ENCODE data around the gene MROH2A.
A peak's percentile ranks its signal among the peaks of the same experiment; 100 is the strongest.

MROH2A gene

GRCh38 chr2:233857511-233858141 lies 79.5 kb downstream of the MROH2A start:
- no peak overlapping the region for H3K9ac ChIP-seq (ENCODE audit: low read length)

DNA sequence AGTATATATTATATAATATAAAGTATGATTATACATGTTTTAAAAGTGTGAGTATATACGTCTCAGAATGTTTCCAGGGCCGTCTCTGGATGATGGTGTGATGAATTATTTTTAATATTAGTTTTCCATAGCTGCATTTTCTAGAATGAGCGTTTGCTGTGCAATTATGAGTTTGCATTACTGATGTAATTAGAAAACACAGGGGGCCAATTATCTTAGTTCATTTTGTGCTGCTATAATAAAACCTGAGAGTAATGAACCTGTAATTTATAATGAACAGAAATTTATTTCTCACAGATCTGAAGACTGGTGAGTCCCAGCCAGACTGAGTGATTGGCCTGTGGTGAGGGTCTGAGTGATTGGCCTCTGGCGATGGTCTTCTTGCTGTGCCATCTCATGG lies 80.2 kb downstream of the MROH2A start:
- 0 out of 2 replicates have a peak, but pooled peaks cover 4% of the 10 kb centered on the region for H3K4me1 ChIP-seq (ENCODE audit: low read length)
- TF ChIP-seq, protein P1, sequence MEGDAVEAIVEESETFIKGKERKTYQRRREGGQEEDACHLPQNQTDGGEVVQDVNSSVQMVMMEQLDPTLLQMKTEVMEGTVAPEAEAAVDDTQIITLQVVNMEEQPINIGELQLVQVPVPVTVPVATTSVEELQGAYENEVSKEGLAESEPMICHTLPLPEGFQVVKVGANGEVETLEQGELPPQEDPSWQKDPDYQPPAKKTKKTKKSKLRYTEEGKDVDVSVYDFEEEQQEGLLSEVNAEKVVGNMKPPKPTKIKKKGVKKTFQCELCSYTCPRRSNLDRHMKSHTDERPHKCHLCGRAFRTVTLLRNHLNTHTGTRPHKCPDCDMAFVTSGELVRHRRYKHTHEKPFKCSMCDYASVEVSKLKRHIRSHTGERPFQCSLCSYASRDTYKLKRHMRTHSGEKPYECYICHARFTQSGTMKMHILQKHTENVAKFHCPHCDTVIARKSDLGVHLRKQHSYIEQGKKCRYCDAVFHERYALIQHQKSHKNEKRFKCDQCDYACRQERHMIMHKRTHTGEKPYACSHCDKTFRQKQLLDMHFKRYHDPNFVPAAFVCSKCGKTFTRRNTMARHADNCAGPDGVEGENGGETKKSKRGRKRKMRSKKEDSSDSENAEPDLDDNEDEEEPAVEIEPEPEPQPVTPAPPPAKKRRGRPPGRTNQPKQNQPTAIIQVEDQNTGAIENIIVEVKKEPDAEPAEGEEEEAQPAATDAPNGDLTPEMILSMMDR (IDR thresholded peaks at IDR 0.05; ENCODE audit: low read depth, low read length), result no peak
- TF ChIP-seq EZH2phosphoT487 (IDR thresholded peaks at IDR 0.05; ENCODE audit: low read depth), result no peak
- H3K79me2 ChIP-seq (ENCODE audit: low read length), result peaks cover 10% of the 10 kb centered on the region
- H4K20me1 ChIP-seq (ENCODE audit: insufficient read depth, low read length), result no peaks in the 10 kb centered on the region
- H2AFZ ChIP-seq (ENCODE audit: low read depth, low read length), result no peak overlapping the region
- H3K27me3 ChIP-seq (ENCODE audit: low read depth, low read length), result no peaks in the 10 kb centered on the region
- H3K36me3 ChIP-seq (replicated peaks; ENCODE audit: low read depth, low read length), result peaks cover 4% of the 10 kb centered on the region
- H3K4me3 ChIP-seq (ENCODE audit: low read length), result no peak overlapping the region
- H3K9me3 ChIP-seq (ENCODE audit: insufficient read depth, low read length), result no peaks in the 10 kb centered on the region
- H3K27ac ChIP-seq (ENCODE audit: low read length), result no peak overlapping the region
- no peak overlapping the region for H3K9ac ChIP-seq (ENCODE audit: low read length)
- no peak overlapping the region for H3K4me2 ChIP-seq (ENCODE audit: low read length)

More at GRCh38 chr2:233857511-233858141, 79.5 kb downstream of the MROH2A start:
- Histone ChIP-seq H3K9me3 (ENCODE audit: insufficient read depth, low read length) (no peaks in the 10 kb centered on the region), H3K4me1 (ENCODE audit: low read length) (peaks cover 7% of the 10 kb centered on the region), H3K27ac (ENCODE audit: low read length) (no peak overlapping the region), H3K4me3 (ENCODE audit: low read length) (no peak overlapping the region), H3K36me3 (replicated peaks; ENCODE audit: low read depth, low read length) (peaks cover 10% of the 10 kb centered on the region), H4K20me1 (ENCODE audit: insufficient read depth, low read length) (peaks cover 4% of the 10 kb centered on the region; the same call in 1 of the 2 replicates), H3K4me2 (ENCODE audit: low read length) (peak overlapping the region; percentile 36), H2AFZ (ENCODE audit: low read depth, low read length) (no peak overlapping the region; the same call in 1 of the 2 replicates), H3K79me2 (ENCODE audit: low read length) (peaks cover 17% of the 10 kb centered on the region), H3K27me3 (ENCODE audit: low read depth, low read length) (no peaks in the 10 kb centered on the region)
- TF ChIP-seq EZH2phosphoT487 (IDR thresholded peaks at IDR 0.05; ENCODE audit: low read depth), result no peak
- TF ChIP-seq, protein P1 (IDR thresholded peaks at IDR 0.05; ENCODE audit: low read depth, low read length), result peak; percentile 82

GRCh38 chr2:233862261-233862768 lies 84.2 kb downstream of the MROH2A start:
- TF ChIP-seq, protein P1 (IDR thresholded peaks at IDR 0.05; ENCODE audit: low read depth, low read length), result no peak
- no peak for TF ChIP-seq EZH2phosphoT487 (IDR thresholded peaks at IDR 0.05; ENCODE audit: low read depth)
- Histone ChIP-seq H3K27ac (ENCODE audit: low read length) (no peak overlapping the region), H3K36me3 (replicated peaks; ENCODE audit: low read depth, low read length) (peaks cover 4% of the 10 kb centered on the region), H3K4me1 (ENCODE audit: low read length) (no peaks in the 10 kb centered on the region), H4K20me1 (ENCODE audit: insufficient read depth, low read length) (no peaks in the 10 kb centered on the region), H3K79me2 (ENCODE audit: low read length) (no peaks in the 10 kb centered on the region), H2AFZ (ENCODE audit: low read depth, low read length) (no peak overlapping the region), H3K9me3 (ENCODE audit: insufficient read depth, low read length) (no peaks in the 10 kb centered on the region; the same call in 1 of the 2 replicates), H3K4me2 (ENCODE audit: low read length) (no peak overlapping the region), H3K9ac (ENCODE audit: low read length) (no peak overlapping the region), H3K4me3 (ENCODE audit: low read length) (no peak overlapping the region), H3K27me3 (ENCODE audit: low read depth, low read length) (no peaks in the 10 kb centered on the region)

DNA sequence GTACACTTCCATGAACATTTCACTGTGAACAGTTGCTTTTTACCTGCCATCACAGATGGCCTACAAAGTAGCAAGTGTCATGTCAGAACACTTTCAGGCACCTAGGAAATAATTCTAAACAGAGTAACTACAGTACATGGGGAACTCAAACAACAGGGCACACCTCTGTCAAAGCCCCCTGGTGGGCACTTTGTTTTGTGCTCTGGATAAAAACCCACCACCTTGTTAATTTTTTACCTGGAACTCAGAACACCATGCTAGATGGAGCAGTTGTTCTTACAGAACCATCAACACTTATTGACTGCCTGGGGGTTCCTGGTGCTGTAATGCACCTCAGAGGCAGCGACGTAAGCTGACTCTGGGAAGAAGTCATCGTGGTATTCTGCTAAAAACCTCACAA lies 87.7 kb downstream of the MROH2A start:
- Histone ChIP-seq H4K20me1 (ENCODE audit: insufficient read depth, low read length) (no peaks in the 10 kb centered on the region), H3K9me3 (ENCODE audit: insufficient read depth, low read length) (no peaks in the 10 kb centered on the region; the same call in 1 of the 2 replicates), H3K4me2 (ENCODE audit: low read length) (no peak overlapping the region), H3K9ac (ENCODE audit: low read length) (no peak overlapping the region), H3K36me3 (replicated peaks; ENCODE audit: low read depth, low read length) (peaks cover 4% of the 10 kb centered on the region), H3K4me1 (ENCODE audit: low read length) (no peaks in the 10 kb centered on the region), H3K27ac (ENCODE audit: low read length) (no peak overlapping the region), H2AFZ (ENCODE audit: low read depth, low read length) (no peak overlapping the region), H3K79me2 (ENCODE audit: low read length) (no peaks in the 10 kb centered on the region), H3K27me3 (ENCODE audit: low read depth, low read length) (no peaks in the 10 kb centered on the region), H3K4me3 (ENCODE audit: low read length) (no peak overlapping the region)
- TF ChIP-seq, protein P1 (IDR thresholded peaks at IDR 0.05; ENCODE audit: low read depth, low read length), result no peak
- no peak for TF ChIP-seq EZH2phosphoT487 (IDR thresholded peaks at IDR 0.05; ENCODE audit: low read depth)
